H1 (cell line): Measurements from ENCODE around the gene C20orf141. TPM values are rescaled to one million over a fixed set of nuclear protein-coding genes. Genes with fewer than 3 reads are reported as not detected.

Experiments
- ASH2L ChIP-seq: fragments of 200-600, 300-600 bp; sonication (generic); IDR thresholded peaks from one replicate; pipeline ENCODE4 v1.7.1; 2017; ENCODE audit warnings: low read length
- BACH1 ChIP-seq: IDR thresholded peaks from 2 replicates; pipeline ENCODE4 v1.6.1; 2012; ENCODE audit warnings: low read length, improper control_type of control experiment
- CREB1 ChIP-seq: IDR thresholded peaks from 2 replicates; pipeline ENCODE4 v1.6.1; 2012; ENCODE audit warnings: inconsistent platforms
- CTCF ChIP-seq, 3 experiments: IDR thresholded peaks; 1 replicate in 2 of 3; 2 replicates in 1 of 3; pipeline versions ENCODE4 v1.5.1 to v1.6.1; 2011; ENCODE audit warnings: low read length in 3 of 3, mild to moderate bottlenecking in 3 of 3, inconsistent platforms in 2 of 3, low read depth in 1 of 3, moderate library complexity in 1 of 3; ENCODE audit not compliant: insufficient read depth in 1 of 3; ENCODE audit errors: control extremely low read depth in 1 of 3
- FOSL1 ChIP-seq: IDR thresholded peaks from 2 replicates; pipeline ENCODE4 v1.6.1; 2011; ENCODE audit warnings: mild to moderate bottlenecking, low read depth, low read length, moderate library complexity; ENCODE audit not compliant: insufficient read depth
- GTF2F1 ChIP-seq: IDR thresholded peaks from 2 replicates; pipeline ENCODE4 v1.6.1; 2012; ENCODE audit warnings: low read depth, low read length, improper control_type of control experiment, borderline replicate concordance
- POLR2AphosphoS5 ChIP-seq: IDR thresholded peaks from 2 replicates; pipeline ENCODE4 v1.6.1; 2011; ENCODE audit warnings: low read depth, low read length
- SUZ12 ChIP-seq: fragments of 200-600 bp; sonication (generic); IDR thresholded peaks from 2 replicates; pipeline ENCODE4 v1.6.1; 2012; ENCODE audit warnings: mild to moderate bottlenecking, inconsistent platforms, low read length, moderate library complexity, mixed read lengths
- TBP ChIP-seq: IDR thresholded peaks from 2 replicates; pipeline ENCODE4 v1.6.1; 2011; ENCODE audit warnings: low read depth, low read length, improper control_type of control experiment
- polyA plus RNA-seq, 7 experiments: library from polyadenylated mRNA; depleted of rRNA in 3 of 7; stranded (reverse) in 5 of 7; unstranded in 2 of 7; fragments of >200 nt in 5 of 7; fragments of 200-250 nt in 2 of 7; gene quantifications; 1 replicate in 5 of 7; 2 replicates in 1 of 7; 4 replicates in 1 of 7; pipeline versions ENCODE4 v1.2.1 to v1.2.3, GENCODE V29; 2011 to 2013; ENCODE audit warnings: missing spikeins in 2 of 7, mixed read lengths in 2 of 7
- total RNA-seq: library from RNA; stranded (reverse); fragmentation: NEBNext Ultra II Directional; extraction: Animal tissue kit (Norgen Biotek cat#: 25700); gene quantifications from 2 replicates; pipeline ENCODE4 v1.2.1, GENCODE V29; 2021
- TF ChIP-seq, protein P1 (sequence below): fragments of 300-600 bp; sonication (generic); IDR thresholded peaks from 2 replicates; pipeline ENCODE4 v1.7.1; 2012; ENCODE audit warnings: low read length, moderate library complexity, mild to moderate bottlenecking, inconsistent platforms; ENCODE audit not compliant: insufficient replicate concordance

C20orf141 gene
- total and polyA plus RNA-seq, 2 of the 8 experiments (the other 6 are each of a cell fraction or from before 2014, with no cell fraction given), result not detected

GRCh38 chr20:2806351-2806701 lies 8.5 kb upstream of the C20orf141 start (continued):
- TF ChIP-seq, protein P1, sequence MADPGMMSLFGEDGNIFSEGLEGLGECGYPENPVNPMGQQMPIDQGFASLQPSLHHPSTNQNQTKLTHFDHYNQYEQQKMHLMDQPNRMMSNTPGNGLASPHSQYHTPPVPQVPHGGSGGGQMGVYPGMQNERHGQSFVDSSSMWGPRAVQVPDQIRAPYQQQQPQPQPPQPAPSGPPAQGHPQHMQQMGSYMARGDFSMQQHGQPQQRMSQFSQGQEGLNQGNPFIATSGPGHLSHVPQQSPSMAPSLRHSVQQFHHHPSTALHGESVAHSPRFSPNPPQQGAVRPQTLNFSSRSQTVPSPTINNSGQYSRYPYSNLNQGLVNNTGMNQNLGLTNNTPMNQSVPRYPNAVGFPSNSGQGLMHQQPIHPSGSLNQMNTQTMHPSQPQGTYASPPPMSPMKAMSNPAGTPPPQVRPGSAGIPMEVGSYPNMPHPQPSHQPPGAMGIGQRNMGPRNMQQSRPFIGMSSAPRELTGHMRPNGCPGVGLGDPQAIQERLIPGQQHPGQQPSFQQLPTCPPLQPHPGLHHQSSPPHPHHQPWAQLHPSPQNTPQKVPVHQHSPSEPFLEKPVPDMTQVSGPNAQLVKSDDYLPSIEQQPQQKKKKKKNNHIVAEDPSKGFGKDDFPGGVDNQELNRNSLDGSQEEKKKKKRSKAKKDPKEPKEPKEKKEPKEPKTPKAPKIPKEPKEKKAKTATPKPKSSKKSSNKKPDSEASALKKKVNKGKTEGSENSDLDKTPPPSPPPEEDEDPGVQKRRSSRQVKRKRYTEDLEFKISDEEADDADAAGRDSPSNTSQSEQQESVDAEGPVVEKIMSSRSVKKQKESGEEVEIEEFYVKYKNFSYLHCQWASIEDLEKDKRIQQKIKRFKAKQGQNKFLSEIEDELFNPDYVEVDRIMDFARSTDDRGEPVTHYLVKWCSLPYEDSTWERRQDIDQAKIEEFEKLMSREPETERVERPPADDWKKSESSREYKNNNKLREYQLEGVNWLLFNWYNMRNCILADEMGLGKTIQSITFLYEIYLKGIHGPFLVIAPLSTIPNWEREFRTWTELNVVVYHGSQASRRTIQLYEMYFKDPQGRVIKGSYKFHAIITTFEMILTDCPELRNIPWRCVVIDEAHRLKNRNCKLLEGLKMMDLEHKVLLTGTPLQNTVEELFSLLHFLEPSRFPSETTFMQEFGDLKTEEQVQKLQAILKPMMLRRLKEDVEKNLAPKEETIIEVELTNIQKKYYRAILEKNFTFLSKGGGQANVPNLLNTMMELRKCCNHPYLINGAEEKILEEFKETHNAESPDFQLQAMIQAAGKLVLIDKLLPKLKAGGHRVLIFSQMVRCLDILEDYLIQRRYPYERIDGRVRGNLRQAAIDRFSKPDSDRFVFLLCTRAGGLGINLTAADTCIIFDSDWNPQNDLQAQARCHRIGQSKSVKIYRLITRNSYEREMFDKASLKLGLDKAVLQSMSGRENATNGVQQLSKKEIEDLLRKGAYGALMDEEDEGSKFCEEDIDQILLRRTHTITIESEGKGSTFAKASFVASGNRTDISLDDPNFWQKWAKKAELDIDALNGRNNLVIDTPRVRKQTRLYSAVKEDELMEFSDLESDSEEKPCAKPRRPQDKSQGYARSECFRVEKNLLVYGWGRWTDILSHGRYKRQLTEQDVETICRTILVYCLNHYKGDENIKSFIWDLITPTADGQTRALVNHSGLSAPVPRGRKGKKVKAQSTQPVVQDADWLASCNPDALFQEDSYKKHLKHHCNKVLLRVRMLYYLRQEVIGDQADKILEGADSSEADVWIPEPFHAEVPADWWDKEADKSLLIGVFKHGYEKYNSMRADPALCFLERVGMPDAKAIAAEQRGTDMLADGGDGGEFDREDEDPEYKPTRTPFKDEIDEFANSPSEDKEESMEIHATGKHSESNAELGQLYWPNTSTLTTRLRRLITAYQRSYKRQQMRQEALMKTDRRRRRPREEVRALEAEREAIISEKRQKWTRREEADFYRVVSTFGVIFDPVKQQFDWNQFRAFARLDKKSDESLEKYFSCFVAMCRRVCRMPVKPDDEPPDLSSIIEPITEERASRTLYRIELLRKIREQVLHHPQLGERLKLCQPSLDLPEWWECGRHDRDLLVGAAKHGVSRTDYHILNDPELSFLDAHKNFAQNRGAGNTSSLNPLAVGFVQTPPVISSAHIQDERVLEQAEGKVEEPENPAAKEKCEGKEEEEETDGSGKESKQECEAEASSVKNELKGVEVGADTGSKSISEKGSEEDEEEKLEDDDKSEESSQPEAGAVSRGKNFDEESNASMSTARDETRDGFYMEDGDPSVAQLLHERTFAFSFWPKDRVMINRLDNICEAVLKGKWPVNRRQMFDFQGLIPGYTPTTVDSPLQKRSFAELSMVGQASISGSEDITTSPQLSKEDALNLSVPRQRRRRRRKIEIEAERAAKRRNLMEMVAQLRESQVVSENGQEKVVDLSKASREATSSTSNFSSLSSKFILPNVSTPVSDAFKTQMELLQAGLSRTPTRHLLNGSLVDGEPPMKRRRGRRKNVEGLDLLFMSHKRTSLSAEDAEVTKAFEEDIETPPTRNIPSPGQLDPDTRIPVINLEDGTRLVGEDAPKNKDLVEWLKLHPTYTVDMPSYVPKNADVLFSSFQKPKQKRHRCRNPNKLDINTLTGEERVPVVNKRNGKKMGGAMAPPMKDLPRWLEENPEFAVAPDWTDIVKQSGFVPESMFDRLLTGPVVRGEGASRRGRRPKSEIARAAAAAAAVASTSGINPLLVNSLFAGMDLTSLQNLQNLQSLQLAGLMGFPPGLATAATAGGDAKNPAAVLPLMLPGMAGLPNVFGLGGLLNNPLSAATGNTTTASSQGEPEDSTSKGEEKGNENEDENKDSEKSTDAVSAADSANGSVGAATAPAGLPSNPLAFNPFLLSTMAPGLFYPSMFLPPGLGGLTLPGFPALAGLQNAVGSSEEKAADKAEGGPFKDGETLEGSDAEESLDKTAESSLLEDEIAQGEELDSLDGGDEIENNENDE, result no peak
- no peak for TF ChIP-seq ASH2L
- no peak for TF ChIP-seq CREB1
- TF ChIP-seq SUZ12, result no peak
- TF ChIP-seq TBP, result no peak
- no peak for TF ChIP-seq CTCF (IDR thresholded peaks at IDR 0.05; ENCODE audit: control extremely low read depth in 1 of 3, insufficient read depth in 1 of 3, low read depth in 1 of 3, low read length in 3 of 3)
- TF ChIP-seq POLR2AphosphoS5, result no peak
- no peak for TF ChIP-seq FOSL1
- no peak for TF ChIP-seq GTF2F1
- TF ChIP-seq BACH1, result no peak
